Measurements from ENCODE around the gene GALNT6.
"Not testable (repeated sequence)": the region's sequence is repeated elsewhere in the genome, so short reads cannot be mapped to it uniquely, and the experiment has no call there.

Gene GALNT6

DNA sequence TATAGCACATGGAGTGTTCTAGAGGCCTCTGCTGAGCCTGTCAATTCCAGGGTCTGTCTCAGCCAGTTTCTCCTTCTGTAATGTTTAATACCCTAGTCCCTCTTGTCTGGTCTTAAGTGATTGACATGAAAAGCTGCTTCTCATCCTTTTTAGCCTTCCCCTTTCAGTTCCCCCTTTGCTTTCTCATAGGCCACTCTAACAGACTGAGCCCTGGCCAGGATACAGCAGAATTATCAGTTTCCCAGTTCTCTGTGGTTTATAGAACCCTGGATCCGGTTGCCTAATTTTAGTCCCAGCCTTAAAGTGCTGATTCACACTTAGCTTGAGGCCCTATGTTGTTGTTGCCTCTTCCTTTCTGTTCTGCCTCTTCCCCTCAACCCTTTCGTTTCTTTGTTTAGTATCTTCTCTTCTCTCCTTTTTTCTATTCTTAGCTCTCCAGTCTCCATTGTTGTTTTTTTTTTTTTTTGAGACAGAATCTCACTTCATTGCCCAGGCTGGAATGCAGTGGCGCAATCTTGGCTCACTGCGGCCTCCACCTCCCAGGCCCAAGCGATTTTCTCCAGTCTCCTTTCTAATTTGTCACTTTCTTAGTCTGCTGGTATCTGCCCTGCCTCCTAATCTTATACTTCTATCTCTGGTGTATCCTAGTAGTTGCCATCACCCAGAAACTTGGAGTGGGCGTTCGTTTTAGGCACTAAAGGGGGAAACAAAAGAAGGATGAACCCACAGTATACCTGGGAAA, 64.3 kb downstream of the GALNT6 start:
- in situ Hi-C loops (cut with MboI; ENCODE audit: low sequenced_read_pairs) = no loop called here

DNA sequence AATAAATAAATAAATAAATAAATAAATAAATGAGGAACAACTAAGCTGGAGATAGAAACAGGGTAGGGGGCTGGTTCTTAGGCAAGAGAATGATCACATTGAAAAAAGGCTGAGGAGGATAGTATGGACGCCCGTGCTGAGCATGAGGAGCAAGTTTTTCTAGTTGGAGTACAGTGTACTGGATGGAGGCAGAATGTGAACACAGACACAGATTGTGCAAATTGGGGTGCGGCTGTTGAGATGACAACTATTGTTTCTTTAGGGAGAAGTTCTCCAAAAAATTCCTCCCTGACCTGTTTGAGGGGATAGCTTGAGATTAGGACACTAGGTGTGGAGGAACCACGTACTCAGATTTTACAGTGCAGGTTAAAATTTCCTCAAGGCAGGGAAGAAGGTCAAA, 66.3 kb downstream of the GALNT6 start:
- in situ Hi-C loops (cut with MboI; ENCODE audit: low sequenced_read_pairs) = no loop called here

DNA sequence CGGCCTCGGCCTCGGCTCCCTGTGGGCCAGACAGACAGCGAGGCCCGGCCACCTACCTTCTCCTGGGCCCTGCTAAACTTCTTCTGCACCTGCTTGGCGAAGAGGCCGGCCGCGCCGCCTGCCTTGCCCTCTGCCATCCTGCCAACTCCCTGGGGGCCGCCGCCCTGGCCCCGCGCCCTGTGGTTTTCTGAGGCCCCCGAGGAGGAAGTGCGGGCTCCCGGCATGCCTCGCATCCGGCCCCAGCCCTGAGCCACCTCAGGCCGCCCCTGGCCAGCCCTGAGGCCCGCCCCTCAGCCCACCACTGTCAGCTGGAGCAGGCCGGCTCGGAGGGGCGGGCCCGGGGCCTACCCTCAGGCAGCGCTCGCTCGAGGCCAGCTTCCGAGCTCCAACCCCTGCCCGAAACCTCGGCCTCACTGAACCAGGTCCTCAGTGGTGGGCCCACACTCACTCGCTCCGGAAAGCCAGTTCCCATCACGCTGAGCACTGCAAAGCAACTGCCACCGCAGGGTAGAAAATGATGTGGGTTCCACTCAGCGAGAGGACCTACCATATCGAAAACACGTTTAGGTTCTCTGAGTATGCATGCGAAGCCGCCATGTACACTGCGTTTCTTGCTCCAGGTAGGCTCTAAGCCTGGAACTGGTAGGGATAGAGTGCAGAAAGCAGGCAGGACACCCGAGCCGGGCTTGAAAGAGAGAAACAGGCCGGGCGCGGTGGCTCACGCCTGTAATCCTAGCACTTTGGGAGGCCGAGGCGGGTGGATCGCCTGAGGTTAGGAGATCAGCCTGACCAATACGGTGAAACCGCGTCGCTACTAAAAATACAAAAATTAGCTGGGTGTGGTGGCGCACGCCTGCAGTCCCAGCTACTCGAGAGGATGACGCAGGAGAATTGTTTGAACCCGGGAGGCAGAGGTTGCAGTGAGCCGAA, 67.0 kb downstream of the GALNT6 start, which contains the start of gene BIN2:
Gene BIN2, minus strand, starts transcription at position 209 of the 930 bp plus-strand sequence. Its CDS starts 72 bp downstream, at position 137.
- in situ Hi-C loops (cut with MboI; ENCODE audit: low sequenced_read_pairs) = no loop called here

DNA sequence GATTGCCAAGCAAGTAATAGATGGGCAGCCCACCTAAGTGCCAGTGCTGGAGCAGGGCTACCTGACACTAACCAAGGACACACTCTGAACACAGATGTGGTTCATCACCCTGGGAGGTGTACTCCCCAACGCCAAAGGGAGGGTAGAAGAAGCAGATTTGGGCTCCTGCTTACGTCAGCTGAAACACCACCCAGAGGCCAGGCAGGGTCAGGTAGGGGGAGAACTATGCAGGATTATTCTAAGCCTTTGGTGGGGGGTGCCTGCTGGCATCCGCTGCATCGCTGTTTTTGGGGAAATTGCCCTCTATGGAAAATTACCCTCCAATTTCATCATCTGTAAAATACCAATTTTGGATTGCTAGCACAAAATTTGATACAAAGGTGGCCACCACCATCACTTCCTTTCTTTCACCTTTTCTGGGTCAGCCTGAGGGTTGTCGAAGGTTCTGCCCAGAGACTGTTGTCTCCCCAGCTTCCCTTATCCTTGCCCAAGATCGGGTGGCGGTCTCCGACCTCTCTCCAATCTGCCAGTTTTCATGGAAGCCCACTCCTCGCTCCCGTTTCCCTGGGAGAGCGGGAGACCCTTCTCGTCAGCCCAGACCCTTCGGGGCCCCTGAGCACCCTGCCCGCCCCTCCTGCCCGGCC, 67.8 kb downstream of the GALNT6 start:
- in situ Hi-C loops (cut with MboI; ENCODE audit: low sequenced_read_pairs) = no loop called here

DNA sequence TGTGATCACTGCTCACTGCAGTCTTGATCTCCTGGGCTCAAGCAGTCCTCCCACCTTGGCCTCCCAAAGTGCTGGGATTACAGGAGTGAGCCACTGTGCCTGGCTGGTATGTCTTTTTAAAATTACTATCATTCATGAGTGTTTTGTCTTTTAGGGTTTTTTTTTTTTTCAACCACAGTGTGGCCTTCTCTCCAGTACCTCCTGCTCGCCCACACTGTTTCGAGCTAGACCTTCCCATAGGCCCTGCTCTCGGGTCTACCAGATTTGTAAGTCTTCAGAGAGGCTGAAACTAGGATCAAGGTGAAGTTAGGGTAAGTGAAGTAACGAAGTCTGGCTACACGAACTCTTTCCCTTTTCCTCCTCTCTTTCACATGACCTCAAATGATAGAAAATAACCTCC, 68.8 kb downstream of the GALNT6 start:
- in situ Hi-C loops (cut with MboI; ENCODE audit: low sequenced_read_pairs) = no loop called here

DNA sequence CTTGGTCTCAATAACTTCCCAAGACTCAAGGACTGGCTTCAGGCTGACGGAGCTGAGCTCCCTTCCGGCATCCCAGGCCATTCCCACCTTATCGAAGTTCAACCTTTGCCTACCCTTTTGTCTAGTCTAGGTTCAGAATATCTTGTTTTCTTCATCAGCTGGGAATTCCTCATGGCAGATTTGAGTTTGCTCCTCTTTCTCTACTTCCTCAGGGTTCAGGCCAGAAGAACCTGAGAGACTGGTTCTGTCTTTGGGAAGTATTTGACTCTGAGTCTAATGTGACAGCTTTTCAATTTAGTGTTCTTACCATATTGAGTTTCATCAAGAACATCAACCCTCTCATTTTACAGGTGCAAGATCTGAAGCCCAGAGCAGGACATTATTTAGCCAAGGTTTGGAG, 69.3 kb downstream of the GALNT6 start:
- in situ Hi-C loops (cut with MboI; ENCODE audit: low sequenced_read_pairs) = no loop called here

DNA sequence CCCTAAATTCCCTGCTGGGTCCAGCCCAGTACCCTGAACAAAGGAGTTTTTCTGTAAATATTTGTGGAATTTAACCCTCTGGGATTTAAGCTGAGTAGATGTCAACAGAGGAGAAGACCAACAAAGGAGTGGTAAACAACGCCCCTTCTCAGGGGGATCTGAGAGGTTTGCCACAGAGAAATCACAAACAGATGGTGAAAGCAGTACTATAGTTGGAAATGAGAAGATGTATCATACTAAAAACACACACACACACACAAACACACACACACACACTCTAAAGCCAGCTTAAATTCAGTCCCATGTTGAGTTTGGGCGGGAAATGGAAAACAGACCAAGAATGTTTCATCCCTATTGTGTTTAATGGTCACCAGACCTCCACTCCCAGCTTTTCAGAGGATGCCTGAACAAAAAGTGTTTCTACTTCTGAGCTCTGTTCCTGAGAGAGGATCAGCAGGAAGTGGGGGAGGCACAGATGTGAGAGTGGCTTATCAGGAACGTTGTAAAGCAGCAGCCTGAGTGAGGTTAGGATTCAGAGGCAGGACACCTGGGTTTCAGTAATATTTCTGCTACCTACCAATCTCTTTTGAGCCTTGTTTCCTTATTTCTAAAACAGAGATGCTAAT, 70.4 kb downstream of the GALNT6 start:
- in situ Hi-C loops (cut with MboI; ENCODE audit: low sequenced_read_pairs) = no loop called here

DNA sequence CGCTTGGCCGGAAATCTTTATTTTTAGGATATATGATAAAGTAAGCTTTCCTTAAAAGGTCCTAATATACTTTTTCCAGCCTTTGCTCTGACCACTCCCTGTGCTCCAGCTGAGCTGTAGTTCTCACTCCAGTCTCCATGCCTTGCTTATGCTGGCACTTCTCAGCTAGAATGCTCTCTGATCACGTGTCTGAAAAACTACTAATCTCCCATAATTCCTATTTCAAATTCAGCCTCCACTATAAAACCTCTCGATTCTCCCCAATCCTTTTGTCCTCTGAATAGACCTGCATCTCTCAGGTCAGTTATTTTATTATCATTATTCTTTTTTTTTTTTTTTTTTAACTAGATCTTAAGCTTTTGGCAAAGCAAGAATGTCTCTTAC, 70.9 kb downstream of the GALNT6 start:
- in situ Hi-C loops (cut with MboI; ENCODE audit: low sequenced_read_pairs) = no loop called here

DNA sequence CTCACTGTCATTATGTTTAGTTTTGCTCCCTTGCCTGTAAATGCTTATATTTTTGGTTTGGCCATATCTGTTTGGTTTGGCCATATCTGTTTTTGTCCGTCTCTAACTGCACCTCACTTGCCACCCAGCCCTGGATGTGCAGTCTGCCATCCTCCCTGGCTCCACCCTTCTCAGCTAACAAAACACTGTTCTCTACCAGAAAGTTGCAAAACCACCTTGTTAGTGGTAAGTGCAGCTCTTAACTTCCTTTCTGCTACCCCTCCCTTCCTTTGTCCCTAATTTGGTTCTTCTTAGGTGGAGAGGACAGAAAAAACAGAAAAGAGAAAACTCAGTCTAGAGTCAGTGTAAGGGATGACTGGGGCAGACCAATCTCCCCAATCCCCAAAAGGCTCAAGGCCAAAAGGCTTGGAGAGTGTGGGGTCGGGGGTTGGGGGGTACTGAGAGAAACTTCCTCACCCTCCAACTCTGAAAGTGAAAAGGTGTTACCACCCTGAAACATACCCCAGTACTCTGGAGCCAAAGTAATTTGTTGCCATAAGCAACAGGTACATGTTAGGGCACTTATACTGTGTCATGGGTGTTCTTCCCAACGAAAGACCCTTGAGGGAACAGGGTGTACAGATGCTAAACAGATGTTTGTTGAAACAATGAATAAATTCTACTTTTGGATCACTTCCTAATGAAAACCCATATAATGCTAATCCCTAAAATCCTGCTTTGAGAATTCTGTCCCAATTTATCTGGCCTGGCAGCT, 72.2 kb downstream of the GALNT6 start:
- in situ Hi-C loops (cut with MboI; ENCODE audit: low sequenced_read_pairs) = no loop called here

DNA sequence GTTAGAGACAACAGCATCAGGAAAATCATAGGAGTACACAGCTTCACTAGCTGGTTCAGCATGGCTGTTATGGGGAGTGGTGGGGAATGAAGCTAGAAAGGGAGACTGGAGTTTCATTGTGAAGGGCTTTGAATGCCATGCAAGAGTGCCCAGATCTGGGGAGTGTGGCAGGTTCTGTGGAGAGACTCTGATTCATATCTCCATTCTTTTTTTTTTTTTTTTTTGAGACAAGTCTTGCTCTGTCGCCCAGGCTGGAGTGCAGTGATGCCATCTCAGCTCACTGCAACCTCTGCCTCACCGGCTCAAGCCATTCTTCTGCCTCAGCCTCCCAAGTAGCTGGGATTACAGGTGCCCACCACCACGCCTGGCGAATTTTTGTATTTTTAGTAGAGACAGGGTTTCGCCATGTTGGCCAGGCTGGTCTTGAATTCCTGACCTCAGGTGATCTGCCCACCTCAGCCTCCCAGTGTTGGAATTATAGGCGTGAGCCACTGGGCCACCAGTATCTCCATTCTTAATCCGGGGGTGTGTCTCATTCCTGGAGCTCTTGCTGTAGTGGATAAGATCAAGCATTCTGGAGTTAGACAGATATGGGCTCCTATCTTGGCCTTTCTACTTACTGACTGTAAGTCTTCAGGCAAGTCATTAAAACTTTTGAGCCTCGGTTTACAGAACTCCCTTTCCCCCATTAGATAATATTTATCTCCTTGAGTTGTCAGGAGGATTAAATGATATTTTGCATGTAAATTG, 73.0 kb downstream of the GALNT6 start:
- in situ Hi-C loops (cut with MboI; ENCODE audit: low sequenced_read_pairs) = not testable (repeated sequence)

DNA sequence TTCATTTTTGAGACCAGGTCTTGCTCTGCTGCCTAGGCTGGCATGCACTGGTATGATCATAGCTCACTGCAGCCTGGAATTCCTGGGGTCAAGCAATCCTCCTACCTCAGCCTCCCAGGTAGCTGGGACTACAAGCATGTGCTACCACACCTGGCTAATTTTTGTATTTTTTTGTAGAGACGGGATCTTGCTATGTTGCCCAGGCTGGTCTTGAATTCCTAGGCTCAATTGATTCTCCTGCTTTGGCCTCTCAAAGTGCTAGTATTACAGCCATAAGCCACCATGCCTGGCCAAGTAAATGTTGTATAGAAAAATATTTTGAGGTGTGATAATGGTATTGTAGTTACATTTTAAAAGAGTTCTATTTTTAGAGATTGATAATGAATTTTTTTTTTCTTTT, 79.8 kb downstream of the GALNT6 start:
- in situ Hi-C loops (cut with MboI; ENCODE audit: low sequenced_read_pairs) = no loop called here

DNA sequence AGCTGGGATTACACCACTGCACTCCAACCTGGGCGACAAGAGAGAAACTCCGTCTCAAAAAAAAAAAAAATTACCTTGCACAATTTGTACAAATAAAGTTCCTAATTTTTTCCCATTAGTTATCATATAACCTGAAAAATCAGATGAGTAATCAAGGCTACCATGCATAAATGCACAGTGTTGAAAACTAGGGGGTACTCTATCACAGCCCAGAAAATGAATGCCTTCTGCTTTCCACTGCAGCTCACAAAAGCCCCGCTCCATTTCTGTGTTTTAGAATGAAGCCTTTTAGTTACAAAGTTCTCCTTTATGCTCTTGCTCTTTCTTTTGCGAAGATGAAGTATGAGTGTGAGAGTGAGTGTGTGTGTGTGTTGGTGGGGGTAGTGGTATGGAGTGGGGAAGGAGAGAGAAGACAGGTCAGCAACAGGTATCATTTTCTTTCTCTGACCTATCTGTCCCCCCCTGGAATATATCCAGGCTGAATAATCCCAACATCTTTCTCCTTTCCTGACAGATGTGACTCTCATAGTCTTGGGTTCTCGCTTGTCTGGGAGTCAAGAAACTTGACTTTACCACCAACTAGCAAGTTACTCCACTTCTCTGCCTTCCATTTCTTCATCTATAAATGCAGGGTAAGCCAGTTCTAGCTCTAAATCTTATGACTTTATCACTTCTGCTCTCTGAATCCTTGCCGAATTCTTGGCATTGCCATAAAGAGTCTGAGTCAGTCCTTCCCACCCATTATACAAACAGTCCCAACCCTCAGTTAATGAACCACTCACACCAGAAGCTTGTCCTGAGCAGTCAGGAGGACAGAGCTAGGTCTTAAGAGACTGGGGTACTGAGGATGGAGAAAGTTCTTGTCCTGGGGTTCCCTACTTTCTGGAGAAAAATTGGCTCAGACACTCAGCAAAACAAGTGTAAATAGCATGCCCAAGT, 83.3 kb downstream of the GALNT6 start:
- in situ Hi-C loops (cut with MboI; ENCODE audit: low sequenced_read_pairs) = no loop called here

DNA sequence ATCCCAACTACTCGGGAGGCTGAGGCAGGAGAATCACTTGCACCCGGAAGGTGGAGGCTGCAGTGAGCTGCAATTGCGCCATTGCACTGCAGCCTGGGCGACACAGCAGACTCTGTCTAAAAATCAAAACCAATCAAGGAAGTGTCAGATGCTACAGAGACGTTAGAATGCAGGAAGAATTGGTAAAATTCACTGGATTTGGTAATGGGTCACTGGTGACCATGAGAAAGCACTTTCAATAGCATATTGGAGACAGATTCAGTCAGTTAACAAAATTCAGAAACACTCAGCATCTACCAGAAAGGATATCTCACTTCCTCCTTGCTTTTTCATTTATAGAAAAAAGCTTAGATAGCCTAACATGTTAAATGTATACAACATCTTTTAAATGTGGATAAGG, 84.7 kb downstream of the GALNT6 start:
- in situ Hi-C loops (cut with MboI; ENCODE audit: low sequenced_read_pairs) = no loop called here
